Measurements from ENCODE around the gene SLC25A5. TPM values are rescaled to one million over a fixed set of nuclear protein-coding genes. Genes with fewer than 3 reads are reported as not detected.
"Not testable (repeated sequence)": the region's sequence is repeated elsewhere in the genome, so short reads cannot be mapped to it uniquely, and the experiment has no call there.

SLC25A5 gene
- 100 to 1,000 TPM; 188 to 217 (median 194) TPM for polyA plus RNA-seq (ENCODE audit: insufficient read depth in 1 of 5, insufficient read length in 5 of 5, low replicate concordance in 1 of 5)
- long read RNA-seq, donor 1, transcript SLC25A5-201 (4 exons, 1,274 nt): major isoform, 138 of 360 reads
- long read RNA-seq, donor 1, transcript SLC25A5-203 (2 exons, 433 nt): minor isoform, 70 of 360 reads
- long read RNA-seq, donor 1, partial matches to known transcripts: 145 of 360 reads
- long read RNA-seq, donor 1, other reads (novel, unspliced or antisense): 7 of 360 reads
- long read RNA-seq, donor 2, transcript SLC25A5-203 (2 exons, 433 nt): major isoform, 66 of 172 reads
- long read RNA-seq, donor 2, transcript SLC25A5-201 (4 exons, 1,274 nt): minor isoform, 65 of 172 reads
- long read RNA-seq, donor 2, partial matches to known transcripts: 40 of 172 reads
- long read RNA-seq, donor 2, other reads (novel, unspliced or antisense): 0 of 172 reads
- long read RNA-seq, donor 3, transcript SLC25A5-203 (2 exons, 433 nt): minor isoform, 59 of 293 reads
- long read RNA-seq, donor 3, transcript SLC25A5-201 (4 exons, 1,274 nt): major isoform, 125 of 293 reads
- long read RNA-seq, donor 3, partial matches to known transcripts: 109 of 293 reads
- long read RNA-seq, donor 3, other reads (novel, unspliced or antisense): 0 of 293 reads
- long read RNA-seq, donor 4, transcript SLC25A5-201 (4 exons, 1,274 nt): major isoform, 70 of 174 reads
- long read RNA-seq, donor 4, transcript SLC25A5-203 (2 exons, 433 nt): minor isoform, 34 of 174 reads
- long read RNA-seq, donor 4, partial matches to known transcripts: 70 of 174 reads
- long read RNA-seq, donor 4, other reads (novel, unspliced or antisense): 0 of 174 reads
- long read RNA-seq, donor 5, transcript SLC25A5-201 (4 exons, 1,274 nt): major isoform, 152 of 384 reads
- long read RNA-seq, donor 5, transcript SLC25A5-203 (2 exons, 433 nt): minor isoform, 89 of 384 reads
- long read RNA-seq, donor 5, partial matches to known transcripts: 143 of 384 reads
- long read RNA-seq, donor 5, other reads (novel, unspliced or antisense): 0 of 384 reads
- long read RNA-seq, donor 6, transcript SLC25A5-203 (2 exons, 433 nt): minor isoform, 66 of 331 reads
- long read RNA-seq, donor 6, transcript SLC25A5-201 (4 exons, 1,274 nt): major isoform, 158 of 331 reads
- long read RNA-seq, donor 6, partial matches to known transcripts: 106 of 331 reads
- long read RNA-seq, donor 6, other reads (novel, unspliced or antisense): 0 of 331 reads
- long read RNA-seq, donor 7, transcript SLC25A5-203 (2 exons, 433 nt): minor isoform, 34 of 245 reads
- long read RNA-seq, donor 7, transcript SLC25A5-201 (4 exons, 1,274 nt): major isoform, 108 of 245 reads
- long read RNA-seq, donor 7, partial matches to known transcripts: 98 of 245 reads
- long read RNA-seq, donor 7, other reads (novel, unspliced or antisense): 5 of 245 reads
- long read RNA-seq, donor 8, transcript SLC25A5-201 (4 exons, 1,274 nt): major isoform, 41 of 99 reads
- long read RNA-seq, donor 8, transcript SLC25A5-203 (2 exons, 433 nt): minor isoform, 25 of 99 reads
- long read RNA-seq, donor 8, partial matches to known transcripts: 33 of 99 reads
- long read RNA-seq, donor 8, other reads (novel, unspliced or antisense): 0 of 99 reads

GRCh38 chrX:119467842-119468550 lies at the start of gene SLC25A5:
Gene SLC25A5 (plus strand): TSS chrX:119468444. CDS start chrX:119468516, 72 bp downstream.
- peak; percentile 68 to 74 for DNase-seq

DNA sequence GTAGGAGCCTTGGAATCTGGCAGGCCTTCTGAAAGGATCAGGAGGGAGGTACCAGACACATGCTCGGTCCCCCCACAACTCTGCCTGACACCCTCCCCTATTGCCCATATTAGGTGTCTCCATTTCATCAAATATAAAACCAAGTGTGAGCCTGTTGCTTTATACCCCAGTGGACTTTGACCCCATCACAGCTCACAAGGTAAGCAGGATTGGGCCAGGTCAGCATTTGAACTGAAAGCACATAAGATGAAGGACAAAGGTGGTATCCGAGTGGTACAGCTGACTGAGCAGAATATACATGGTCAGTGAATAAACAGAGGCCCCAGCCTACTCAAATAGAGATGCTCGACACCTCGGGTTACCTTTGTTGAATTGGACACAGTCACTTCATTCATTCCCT lies 49.1 kb upstream of the SLC25A5 start:
- DNase-seq: no peak

DNA sequence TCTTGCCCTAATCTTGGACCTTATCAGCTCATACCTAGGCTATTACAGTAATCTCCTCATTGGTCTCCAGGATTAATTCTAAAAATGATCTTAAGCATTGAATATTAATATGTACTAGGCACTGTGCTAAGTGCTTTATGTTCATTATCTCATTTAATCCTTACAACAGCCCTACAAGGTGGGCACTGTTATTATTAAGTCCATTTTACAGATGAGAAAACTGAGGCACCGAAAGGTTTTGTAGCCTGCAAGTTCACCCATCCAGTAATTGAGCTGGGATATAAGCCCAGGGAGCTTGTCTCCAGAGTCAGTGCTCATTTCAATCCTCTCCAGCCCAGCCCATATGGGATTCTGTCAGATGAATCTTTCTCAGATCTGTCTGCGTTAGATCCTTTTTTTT lies 48.3 kb upstream of the SLC25A5 start:
- no peak for DNase-seq

DNA sequence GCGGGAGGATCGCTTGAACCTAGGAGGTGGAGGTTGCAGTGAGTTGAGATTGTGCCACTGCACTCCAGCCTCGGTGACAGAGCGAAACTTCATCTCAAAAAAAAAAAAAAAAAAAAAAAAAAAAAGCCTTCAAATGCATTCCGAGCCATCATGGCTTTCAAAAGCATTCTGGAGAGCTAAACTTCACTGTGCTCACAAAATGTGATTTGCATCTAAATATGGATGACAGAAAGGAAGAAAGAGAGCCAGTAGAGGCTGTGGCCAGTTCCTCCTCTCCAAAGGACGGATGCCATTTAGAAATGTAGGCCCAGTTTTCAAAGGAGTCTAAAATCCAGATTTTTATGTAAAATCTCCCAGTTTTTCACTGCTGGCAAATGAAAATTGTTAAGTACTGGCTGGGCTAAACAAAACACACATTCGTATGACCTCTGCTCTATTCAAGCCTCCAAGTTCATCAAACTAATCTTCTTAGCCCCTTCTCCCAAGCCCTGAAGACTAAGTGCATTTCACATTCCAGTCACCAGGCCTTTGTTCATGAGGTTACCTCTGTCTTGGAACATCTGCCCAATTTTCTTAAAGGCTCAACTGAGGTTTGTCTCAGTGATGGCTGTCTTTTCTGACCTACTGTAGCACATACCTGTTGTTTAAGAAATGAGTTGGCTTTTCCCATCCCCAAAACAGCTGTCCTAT lies 47.1 kb upstream of the SLC25A5 start:
- DNase-seq: no peak

- no peak for DNase-seq
These were observed 44.6 kb upstream of the SLC25A5 start for GRCh38 chrX:119423631-119424030.

DNA sequence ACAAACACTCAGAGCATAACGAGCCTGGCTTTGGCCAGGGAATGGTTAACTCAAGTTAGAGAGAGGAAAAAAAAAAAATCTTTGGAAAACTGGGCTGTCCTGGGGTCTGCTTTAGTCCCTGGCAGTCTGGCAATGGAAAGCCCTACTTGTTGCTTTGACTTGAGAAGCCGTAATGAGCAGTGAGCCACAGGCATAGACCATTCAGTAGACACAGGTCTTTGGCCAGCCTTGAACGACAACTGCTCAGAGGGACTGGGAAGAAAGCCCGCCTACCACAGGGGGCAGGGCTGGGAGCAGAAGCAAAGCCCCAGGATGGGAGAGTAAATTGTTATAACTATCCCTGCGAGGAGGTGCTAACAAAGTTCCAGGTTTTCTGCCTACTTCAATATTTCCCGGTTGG lies 43.2 kb upstream of the SLC25A5 start:
- DNase-seq: no peak

GRCh38 chrX:119427024-119427794 lies 41.0 kb upstream of the SLC25A5 start:
- no peak for DNase-seq

- no peak for DNase-seq
These were observed 40.5 kb upstream of the SLC25A5 start for GRCh38 chrX:119427795-119428185.

- no peak for DNase-seq
These were observed 38.8 kb upstream of the SLC25A5 start for GRCh38 chrX:119429471-119429870.

DNA sequence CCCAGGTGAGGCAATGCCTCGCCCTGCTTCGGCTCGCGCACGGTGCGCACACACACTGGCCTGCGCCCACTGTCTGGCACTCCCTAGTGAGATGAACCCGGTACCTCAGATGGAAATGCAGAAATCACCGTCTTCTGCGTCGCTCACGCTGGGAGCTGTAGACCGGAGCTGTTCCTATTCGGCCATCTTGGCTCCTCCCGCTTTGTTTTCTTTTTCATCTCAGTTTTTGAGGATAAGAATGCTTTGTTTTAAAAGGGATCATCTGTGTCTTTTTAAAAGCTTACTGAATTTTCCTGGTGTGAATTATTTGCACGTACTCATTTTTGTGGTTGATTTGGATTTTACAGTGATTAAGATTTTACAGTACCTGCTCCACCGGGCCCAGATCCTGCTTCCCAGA lies 26.9 kb upstream of the SLC25A5 start:
- DNase-seq: not testable (repeated sequence)

GRCh38 chrX:119442286-119442685 lies 26.0 kb upstream of the SLC25A5 start:
- no peak for DNase-seq

DNA sequence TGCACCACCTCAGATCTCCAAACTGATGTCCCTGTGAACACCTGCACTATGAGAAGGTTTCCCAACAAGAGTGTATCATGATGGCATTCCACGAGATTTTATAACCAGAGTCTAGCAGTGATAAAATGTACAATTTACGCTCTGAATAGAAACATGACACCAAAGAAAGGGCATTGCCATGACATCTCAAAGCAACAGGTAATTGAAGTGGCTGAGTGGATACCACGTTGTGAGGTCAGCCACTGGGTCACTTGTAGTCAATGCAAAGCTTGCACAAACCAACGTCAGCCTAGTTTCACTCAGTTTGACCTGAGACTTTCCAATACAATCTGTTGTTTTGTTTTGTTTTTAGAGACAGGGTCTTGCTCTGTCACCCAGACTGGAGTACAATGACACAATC lies 15.0 kb upstream of the SLC25A5 start:
- DNase-seq: no peak

GRCh38 chrX:119455264-119455663 lies 13.0 kb upstream of the SLC25A5 start:
- DNase-seq: no peak

- no peak for DNase-seq
These were observed 9.1 kb upstream of the SLC25A5 start for GRCh38 chrX:119459181-119459580.

GRCh38 chrX:119465555-119465954 lies 2.7 kb upstream of the SLC25A5 start:
- DNase-seq: no peak

DNA sequence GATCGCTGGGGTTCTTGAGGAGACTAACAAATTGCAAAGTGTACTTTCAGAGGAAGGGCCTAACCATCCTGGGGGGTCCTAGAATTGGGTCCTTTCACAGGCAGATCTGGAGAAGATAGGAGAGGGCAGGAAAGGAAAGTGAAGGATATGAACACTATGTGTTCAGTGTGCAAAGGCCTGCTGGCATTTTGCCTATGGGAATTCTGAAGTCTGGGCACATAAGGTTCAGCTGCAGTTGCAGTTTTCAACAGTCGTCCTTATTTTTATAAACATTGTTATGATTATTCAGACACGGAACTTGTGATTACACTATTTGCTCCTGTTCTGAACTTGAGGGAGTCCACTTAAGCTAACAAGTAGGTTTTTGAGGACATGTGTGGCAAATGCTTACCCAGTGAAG lies 1.3 kb upstream of the SLC25A5 start:
- no peak for DNase-seq

- no peak for DNase-seq
These were observed 811 bp upstream of the SLC25A5 start for GRCh38 chrX:119467433-119467832.

DNA sequence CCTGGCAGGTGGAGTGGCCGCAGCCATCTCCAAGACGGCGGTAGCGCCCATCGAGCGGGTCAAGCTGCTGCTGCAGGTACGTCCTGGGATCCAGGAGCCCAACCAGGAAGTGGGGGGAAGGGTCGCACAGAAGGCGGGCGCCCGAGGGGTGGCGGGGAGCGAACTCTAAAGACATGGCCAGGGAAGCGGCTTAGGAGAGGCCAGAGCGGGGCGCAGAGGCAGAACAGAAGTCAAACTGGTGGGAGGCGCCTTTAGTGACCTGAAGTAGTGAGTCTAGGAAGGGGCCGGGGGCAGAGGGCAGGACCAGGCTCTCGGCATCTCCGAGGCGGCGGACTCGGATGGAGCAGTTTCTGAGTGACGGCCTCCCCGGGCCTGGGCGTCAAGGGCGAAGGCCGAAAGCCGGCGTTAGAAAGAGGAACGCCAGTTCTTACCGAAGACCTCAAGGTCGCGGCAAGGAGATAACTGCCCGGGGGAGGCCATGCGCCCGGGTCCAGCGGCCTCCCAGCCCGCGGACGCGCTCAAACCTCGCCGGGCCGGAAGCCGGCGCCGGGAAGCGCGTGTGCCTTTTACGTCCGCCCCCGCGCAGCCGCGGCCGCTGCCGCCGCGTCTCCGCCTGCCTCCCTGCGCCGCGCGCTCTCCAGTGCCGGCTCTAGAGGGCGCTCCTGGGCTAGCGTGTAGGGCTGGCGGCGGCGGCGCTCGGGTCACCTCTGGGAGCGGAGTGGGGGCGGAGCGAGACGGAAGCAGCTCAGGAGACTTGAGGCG lies 488 bp downstream of the SLC25A5 start:
- DNase-seq: peak; percentile 76 to 80

Data from right lung (tissue), 10 donors.